ENCODE data around the gene MUC3A. TPM values are rescaled to one million over a fixed set of nuclear protein-coding genes. Genes with fewer than 3 reads are reported as not detected.

MUC3A gene
- total and polyA plus RNA-seq, 2 of the 8 experiments (the other 6 are each of a cell fraction or from before 2014, with no cell fraction given) = 15.4 to 43.9 TPM

- peak; percentile 12; the same call in 1 of the 2 replicates for TF ChIP-seq JUND (IDR thresholded peaks at IDR 0.05; ENCODE audit: low read length)
- peak in 1 of 2 experiments; percentile 48; a peak in 2 of 4 replicates for TF ChIP-seq RAD21 (IDR thresholded peaks at IDR 0.05 in 1 of 2, conservative IDR thresholded peaks at IDR 0.05 in 1 of 2; ENCODE audit: low read depth in 2 of 2, low read length in 2 of 2)
- TF ChIP-seq SIRT6 (IDR thresholded peaks at IDR 0.05; ENCODE audit: low read length) = no peak
- no peak for TF ChIP-seq SRF (IDR thresholded peaks at IDR 0.05; ENCODE audit: low read depth, low read length)
- no peak for TF ChIP-seq TCF12 (IDR thresholded peaks at IDR 0.05; ENCODE audit: low read depth, low read length)
- TF ChIP-seq POU5F1 (IDR thresholded peaks at IDR 0.05; ENCODE audit: low read depth, low read length) = 0 out of 2 replicates have a peak, but pooled peaks have one; percentile 59
- TF ChIP-seq SP2 (IDR thresholded peaks at IDR 0.05; ENCODE audit: low read length) = no peak
- TF ChIP-seq ATF3 (IDR thresholded peaks at IDR 0.05; ENCODE audit: insufficient read depth, low read depth, low read length) = no peak
- no peak for TF ChIP-seq POLR2AphosphoS5 (IDR thresholded peaks at IDR 0.05; ENCODE audit: low read depth, low read length)
- no peak for TF ChIP-seq CTBP2 (IDR thresholded peaks at IDR 0.05; ENCODE audit: borderline replicate concordance, insufficient read depth, insufficient read length, low read length)
Measured at GRCh38 chr7:100951172-100951571, 1.8 kb downstream of the MUC3A start (continued).

Data from H1 (cell line).